GM21717 (cell line): ENCODE measurements around the gene TMEM237.

Experiments
- ATAC-seq: cut with Tn5 transposase; IDR thresholded peaks from one replicate; pipeline ENCODE4 v1.9.1; 2021; ENCODE audit warnings: mild to moderate bottlenecking, moderate library complexity; ENCODE audit not compliant: unreplicated experiment

Gene TMEM237

DNA sequence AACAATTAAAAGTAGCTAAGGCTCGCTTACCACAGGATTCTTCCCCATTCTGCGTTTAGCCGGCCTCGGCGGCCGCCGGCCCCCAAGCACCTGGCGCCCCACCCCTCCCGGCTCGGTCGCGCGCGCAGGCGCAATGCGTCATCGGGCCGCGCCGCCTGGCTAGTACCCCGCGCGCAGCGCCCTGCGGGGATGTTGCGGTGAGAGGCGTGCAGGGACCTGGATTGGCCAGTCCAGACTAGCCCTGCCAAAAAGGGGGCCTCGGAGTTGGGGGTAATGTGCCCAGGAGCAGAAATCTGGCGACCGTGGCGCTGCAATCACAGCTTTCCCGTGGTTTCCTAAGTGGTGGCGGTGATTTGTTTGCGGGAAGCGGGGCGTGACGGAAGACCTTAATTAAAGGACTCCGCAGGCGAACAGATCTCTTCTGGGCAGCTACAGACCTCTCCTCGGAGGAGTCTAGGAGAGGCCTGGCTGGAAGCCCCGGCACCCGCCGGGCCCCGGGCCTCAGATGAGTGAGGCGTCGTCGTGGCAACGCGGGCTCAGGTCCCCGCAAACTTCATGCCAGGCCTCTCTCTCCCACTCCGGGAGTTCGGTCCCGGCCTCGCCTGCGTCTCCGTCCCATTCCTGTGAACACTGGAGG lies 606 bp downstream of the TMEM237 start:
- ATAC-seq, result peak; percentile 83

DNA sequence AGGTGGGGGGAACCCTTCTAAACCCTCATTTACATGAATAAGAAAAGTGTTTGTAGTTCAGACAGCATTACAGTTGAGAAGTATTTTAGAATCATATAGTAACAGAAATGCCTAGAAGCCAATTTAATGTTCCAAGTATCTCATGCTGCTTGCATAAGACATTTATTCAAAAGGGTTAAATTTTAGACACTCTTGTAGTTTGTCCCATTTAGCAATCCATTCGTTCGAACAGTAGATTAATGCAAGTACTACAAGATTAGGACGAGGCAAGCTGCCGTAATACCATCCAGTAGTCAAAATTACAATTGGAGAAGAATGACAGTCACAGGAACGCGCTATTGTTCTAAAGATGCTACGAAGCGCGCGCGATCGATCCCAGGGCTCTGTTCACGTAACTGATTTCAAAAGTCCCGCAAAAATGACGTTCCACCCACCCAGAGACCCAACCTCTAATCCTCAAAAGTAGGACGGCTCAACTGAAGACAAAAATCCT lies 1.2 kb downstream of the TMEM237 start:
- peak; percentile 44 for ATAC-seq

DNA sequence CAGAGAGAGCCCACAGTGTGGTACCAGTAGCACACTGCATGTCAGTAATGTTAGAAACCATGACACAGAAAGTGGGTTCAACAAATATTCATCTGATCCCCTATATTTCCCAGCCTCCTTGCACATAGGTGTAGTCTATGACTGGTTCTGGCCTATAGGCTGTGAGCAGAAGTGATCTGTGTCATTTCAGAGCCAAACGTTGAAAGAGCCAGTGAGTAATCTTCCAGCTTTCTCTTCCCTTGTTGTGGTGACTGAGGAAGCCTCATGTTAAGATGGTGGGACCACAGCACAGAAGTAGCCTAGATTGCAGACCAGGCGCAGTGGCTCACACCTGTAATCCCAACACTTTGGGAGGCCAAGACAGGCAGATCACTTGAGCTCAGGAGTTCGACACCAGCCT lies 4.1 kb downstream of the TMEM237 start:
- no peak for ATAC-seq

DNA sequence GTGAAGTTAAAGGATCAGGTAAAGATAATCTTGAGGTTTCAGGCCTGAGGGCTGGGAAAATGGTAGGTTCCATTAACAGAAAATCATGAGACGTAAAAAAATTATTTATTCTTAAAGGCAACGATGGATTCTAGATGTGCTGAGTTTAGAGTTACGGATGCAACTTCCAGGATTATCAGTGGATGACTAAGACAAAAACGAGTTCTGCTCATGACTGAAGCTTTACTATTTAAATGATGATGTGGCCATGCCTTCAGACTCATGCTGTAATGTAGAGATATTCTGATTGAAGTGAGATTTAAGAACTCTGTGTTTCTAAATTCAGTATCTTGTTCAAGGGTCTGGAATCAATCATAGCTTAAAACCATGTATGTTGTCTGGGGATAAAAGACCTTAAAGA lies 5.0 kb downstream of the TMEM237 start:
- ATAC-seq, result no peak

DNA sequence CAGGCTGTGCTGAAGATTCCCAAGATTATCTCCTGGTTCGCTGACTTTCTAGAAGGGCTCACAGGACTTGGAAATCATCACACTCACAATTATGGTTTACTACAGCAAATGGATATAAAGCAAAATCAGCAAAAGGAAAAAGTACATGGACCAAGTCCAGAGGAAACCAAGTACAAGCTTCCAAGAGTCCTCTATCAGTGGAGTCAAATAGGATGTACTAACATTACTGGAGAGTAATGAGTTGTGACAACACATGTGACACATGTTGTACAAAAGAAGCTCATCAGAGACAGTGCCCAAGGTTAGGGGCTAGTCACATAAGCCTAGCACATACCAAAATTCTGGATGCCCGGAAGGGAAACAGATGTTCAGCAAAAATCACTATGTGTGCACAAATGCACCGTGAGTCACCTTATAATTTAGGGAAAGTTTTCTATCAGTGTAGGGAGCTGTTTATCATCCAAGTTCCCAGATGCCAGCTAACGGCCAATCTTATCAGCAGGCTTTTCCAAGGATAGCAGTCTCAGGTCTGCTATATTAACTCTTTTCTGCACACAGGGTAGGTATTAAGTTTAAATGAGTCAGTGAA lies 9.5 kb downstream of the TMEM237 start:
- ATAC-seq, result no peak

DNA sequence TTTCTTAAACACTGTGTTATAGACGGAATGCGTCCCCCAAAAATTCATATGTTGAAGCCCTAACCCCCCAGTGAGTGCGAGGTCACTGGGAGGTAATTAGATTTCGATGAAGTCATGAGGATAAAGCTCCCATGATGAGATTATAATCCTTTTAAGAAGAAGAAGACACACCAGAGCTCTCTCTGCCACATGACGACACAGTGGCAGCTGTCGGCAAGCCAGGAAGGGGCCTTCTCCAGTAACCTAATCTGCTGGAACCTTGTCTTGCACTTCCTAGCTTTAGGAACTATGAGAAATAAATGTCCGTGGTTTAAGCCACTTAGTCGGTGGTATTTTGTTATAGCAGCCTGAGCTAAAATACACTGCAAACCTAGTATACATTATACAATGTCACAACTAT lies 12.3 kb downstream of the TMEM237 start:
- no peak for ATAC-seq

DNA sequence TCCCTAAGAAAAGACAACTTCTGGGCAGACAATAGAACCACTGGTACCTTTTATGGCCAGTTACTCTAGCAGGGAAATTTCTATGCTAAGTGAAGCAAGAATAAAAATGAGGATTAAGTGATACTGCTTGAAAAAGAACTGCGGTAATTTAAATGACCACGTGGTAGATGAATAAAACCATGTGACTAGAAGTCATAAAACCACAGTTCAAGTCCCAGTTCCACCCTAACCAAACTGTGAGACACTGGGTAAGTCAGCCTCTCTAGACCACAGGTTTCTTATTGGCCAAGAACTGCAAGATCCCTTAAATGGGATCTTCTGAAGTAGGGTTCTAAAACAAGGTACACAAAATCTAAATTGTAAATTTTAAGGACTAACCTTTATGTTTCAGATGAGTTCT lies 12.7 kb downstream of the TMEM237 start:
- no peak for ATAC-seq

DNA sequence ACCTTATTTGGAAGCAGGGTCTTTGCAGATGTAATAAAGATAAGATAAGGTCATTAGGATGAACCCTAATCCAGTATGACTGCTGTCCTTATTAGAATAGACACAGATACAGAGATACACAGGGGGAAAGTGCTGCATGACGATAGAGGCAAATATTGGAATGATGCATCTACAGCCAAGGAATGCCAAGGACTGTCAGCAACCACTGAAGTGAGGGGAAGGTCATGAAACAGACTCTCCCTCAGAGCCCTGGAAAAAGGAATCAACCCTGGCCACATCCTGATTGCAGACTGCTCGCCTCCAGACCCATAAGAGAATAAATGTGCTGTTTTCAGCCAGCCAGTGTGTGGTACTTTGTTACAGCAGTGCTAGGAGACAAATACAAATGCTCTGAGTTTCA lies 14.8 kb downstream of the TMEM237 start:
- ATAC-seq, result no peak

DNA sequence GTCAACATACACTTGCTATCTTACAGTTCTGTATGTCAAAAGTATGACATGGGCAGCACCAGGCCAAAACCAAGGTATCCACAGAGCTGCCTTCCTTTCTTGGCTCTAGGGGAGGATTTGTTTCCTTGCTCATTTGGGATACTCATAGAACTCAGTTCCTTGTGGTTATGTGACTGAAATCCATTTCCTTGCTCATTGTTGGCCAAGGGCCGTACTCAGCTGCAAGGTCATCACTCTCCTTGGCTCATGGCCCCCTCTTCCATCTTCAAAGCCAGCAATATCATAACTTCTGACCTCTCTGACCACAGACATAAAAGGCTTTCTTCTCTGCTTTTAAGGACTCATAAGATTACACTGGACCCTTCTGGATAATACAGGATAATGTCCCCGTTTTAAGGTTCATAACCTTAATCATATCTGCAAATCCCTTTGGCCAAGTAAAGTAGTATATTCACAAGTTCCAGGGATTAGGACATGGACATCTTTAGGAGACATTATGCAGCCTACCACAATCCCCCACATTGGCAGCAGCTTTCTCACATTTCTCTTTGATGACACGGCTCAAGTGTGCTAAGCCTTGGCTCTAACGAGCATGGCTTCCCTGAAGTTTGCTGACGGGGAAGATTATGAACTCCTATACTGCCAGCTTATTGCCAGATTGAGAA lies 20.9 kb downstream of the TMEM237 start:
- no peak for ATAC-seq

DNA sequence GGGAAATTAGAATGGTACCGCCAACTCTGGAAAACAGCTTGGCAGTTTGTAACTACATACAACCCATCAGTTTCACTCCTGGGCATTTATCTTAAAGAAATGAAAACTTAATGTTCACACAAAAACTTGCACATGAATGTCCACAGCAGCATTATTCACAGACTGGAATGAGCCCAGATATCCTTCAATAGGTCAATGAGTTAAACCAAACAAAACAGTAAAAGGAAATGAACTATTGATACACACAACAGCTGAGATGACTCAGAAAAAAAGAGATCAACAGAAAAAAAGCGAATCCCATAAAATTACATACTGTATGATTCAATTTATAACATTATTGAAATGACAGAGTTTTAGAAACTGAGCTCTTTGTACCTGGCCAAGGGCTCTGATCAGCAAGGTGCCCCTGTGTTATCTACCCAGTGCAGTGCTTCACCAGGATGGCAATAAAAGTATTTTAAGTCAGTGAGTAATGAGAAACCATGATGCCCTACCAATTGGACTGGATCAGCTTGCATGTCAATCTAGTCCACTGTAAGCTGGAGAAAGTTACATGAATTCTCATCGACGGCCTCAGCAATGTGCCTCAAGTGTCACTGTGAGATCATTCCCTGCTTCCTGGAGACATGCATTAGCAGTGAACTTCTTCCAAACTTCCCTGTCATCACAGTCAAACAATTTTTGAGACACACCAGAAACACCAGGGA lies 21.9 kb downstream of the TMEM237 start:
- no peak for ATAC-seq

DNA sequence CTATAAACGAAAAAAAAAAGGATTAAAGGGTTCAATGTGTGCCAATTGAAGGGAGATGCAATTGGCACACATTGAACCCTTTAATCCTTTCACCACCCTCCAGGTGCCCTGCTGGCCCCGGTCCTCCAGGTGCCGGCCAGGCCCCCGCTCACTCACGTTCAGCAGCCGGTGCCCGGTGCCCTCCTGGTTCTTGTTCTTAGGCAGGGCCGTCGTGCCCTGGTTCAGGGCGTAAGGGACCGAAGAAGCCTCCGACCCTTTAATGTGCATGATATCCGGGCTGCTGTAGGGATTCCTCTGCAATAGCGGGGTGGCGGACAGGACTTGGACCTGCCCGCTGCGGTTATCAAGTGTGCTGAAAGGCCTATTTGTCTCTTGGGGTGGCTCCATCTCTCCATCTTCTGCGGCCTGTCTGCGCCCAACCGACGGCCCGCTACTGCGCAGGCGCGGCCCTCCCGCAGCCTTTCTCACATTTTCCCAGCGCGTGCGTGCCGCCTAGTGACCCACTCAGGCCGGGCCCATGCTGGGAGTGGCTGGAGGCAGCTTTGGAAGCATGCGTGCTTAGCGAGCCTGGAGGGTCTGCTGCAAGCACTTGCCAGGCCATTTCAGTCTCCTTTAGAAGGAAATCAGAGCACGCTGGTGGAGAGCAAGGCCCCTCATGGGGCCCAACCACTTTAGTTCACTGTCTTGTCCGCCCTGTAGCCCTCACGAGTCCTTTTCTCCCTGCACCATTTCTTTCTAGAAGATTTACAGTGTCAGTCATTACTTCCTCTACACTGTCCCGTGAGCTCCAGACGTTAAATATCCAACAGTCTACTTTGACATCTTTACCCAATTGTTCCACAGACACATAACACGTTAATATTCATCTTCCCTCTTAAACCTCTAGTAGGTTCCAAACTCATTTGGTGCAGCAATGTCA lies 24.3 kb downstream of the TMEM237 start:
- no peak for ATAC-seq

DNA sequence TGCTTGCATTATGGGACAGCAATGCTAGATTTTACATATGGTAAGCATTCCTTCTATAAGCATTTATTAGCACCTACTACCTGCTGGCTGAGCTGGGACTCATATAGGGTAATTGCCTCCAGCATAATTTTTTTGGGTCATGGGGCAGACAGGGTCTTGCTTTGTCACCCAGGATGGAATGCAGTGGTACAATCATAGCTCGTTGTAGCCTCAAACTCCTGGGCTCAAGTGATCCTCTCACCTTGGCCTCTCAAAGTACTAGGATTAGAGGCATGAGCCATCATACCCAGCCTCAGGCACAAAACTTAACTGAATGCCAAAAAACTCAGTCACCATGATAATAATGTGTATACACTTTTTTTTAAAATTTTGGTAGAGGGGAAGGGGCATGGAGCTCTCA lies 35.3 kb downstream of the TMEM237 start:
- ATAC-seq, result no peak

DNA sequence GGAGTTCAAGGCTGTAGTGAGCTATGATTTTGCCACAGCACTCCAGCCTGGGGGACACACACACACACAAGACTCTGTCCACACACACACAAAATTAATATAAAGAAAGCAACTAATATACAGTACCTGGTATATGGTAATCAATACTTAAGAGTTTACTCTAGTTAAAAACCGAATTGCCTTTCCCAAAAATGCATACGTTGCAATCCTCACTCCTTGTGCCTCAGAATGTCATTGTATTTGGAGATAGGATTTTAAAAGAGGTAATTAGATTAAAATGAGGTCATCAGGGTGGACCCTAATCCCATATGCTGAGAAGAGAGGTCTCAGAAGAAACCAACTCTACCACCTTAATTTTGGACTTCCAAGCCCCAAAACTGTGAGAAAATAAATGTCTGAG lies 35.7 kb downstream of the TMEM237 start:
- ATAC-seq, result no peak

DNA sequence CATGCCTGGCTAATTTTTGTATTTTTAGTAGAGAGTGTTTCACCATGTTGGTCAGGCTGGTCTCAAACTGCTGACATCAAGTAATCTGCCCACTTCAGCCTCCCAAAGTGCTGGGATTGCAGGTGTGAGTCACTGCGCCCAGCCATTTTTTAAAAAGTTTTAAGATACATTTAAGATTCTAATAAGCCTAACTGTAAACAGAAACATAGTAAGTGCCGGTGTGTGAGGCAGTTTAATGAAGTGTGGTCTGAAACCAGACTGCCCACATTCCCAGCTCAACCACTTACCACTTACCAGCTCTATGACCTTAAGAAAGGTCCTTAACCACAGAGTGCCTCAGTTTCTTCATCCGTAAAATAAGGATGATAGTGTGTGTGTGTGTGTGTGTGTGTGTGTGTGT lies 42.4 kb downstream of the TMEM237 start:
- ATAC-seq, result no peak

DNA sequence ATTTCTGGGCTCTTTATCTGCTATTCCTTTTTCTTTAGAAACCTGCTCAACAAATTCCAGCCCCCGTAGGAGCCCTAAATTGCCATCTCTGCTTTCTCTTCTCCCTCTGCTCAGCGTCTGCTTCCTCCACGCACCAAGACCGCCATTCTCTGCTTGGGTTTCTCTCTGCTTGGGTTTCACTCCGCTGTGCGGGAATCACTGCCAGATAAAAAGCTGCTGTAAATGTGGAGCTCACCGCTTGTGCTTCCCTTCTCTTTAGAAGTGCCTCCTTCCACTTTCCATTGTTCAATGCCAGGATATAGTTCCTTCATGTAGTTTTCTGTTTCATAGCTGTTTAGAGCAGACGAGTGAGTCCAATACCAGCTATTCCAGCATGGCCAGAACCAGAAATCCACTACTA lies 45.9 kb downstream of the TMEM237 start:
- no peak for ATAC-seq

DNA sequence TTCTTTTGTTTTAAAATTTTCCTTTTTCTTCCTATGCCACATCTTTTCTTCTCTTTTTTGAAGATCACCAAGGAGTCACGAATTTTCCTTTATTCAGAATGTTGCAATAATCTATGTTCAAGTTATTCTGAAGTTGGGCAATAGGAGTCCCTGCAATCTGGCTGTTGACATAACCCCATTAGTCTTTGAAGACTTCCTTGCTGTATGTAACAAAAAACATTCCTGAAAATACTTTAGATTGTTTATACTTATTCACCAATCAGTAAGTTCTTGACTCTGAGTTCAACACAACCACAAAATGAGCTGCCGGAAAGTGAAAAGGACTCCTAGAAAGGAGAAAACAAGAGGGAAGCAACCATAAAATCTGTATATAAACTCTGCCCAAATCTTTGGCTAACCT lies 62.8 kb downstream of the TMEM237 start:
- no peak for ATAC-seq

DNA sequence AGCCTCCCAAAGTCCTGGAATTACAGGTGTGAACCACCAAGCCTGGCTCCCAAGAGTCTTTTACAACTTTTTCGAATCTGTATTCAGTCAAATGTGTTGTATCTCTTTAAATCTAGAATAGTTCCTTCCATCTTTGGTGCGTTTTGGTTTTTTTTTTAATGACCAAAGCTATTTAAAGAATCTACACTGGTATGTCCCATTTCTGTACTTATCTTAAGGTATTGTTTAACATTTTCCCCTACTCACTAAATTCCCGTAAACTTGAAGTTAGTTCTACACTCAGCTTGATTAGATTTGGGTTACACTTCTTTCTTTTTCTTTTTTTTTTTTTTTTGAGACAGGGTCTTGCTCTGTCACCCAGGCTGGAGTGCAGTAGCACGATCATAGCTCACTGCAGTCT lies 63.8 kb downstream of the TMEM237 start:
- no peak for ATAC-seq

DNA sequence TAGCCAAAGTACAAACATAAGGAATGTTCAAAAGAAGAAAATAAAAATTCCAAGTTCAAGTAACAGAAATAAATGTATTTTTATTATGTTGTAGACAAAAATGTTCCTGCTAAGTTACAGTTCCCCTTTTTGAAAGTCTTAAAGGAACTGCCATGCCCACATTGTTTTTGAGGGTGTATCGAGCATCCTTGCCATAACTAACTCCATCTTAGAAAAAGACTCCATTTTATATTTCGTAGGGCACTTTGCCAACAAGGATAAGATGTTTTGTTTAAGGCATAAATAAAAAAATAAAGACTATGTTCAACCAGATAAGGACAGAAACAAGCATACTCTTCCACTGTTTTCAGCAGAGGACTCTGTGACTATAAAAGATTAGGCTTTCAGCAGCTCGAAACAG lies 67.3 kb downstream of the TMEM237 start:
- no peak for ATAC-seq

DNA sequence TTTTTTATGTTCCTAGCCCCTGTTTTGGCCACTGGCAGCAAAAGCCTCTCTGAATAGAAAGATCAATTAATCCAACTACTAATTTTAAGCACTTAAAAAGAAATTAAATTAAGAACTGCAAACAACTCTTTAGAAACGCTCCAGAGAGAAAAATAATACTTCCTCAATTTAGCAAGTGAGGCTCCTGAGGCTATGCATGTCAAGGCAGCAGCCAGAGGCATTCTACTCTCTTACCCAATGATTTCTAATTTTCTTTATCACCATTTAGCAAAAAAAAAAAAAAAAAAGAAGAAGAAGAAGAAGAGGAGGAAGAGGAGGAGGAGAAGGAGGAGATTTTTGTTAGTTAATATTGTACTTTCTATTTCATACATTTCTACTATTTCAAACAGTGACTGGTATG lies 68.5 kb downstream of the TMEM237 start:
- no peak for ATAC-seq

DNA sequence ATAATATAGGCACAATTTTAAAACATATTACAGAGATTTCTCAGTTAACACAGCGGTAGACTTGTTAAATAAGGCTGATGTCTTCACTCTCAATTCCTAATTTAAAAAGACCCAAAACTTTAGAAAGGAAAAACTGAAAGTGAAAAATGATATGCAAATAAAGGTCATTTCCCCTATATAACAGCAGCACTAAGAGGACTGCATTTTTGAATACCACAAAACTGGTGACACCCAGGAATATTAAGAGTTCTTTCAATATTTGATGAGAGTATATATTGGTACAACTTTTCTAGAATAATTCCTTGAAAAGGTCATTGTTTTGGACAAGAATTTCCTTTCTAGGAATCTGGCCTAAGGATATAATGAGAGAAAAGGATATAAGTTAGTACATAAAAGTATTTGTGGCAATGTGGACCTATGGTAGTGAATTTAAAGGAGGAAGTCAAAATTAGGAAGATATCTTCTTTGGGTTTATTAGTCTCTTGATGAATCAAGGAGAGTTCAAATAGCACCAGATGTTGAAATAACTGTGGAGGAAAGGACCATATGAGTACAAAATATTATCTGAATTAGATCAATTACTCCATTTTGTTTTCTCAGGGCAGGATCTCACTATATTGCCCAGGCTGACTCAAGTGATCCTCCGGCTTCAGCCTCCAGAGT lies 70.3 kb downstream of the TMEM237 start:
- no peak for ATAC-seq
